Retinal pigment epithelial cell (primary cell): ENCODE data around the gene PHF2.

Experiments used
- DNase-seq: peaks from one replicate; pipeline ENCODE4 v3.0.0-alpha.2; 2010; ENCODE audit warnings: low read depth
- H3K4me3 ChIP-seq: 2 replicates; pipeline ENCODE4 v1.5.1; 2011; ENCODE audit warnings: mild to moderate bottlenecking, low read length, control low read depth, moderate library complexity
- TF ChIP-seq, protein P1 (sequence below): conservative IDR thresholded peaks from 2 replicates; pipeline ENCODE4 v1.5.1; 2011; ENCODE audit warnings: low read depth, low read length, control low read depth, inconsistent platforms

PHF2 gene

DNA sequence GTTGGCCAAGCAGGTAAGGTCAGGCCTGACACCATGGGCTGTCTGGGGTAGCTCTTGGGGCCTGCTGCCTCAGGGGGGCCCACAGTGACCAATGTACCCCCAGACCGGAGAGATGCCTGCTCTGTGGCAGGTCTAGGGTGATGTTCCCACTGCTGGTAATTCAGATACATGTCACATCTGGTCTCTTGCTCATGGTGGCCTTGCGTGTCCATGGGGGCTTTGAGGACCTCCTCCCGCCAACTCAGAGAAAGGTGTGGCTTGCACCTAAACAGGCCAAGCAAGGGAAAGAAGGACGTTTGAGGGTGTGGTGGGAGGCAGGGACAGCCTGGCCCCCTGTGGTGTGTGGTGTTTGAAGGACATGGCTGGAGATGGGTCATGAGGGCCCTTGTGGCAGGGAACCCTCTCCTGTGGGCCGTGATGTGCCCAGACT lies 75.2 kb downstream of the PHF2 start:
- DNase-seq, result no peak
- TF ChIP-seq, protein P1, sequence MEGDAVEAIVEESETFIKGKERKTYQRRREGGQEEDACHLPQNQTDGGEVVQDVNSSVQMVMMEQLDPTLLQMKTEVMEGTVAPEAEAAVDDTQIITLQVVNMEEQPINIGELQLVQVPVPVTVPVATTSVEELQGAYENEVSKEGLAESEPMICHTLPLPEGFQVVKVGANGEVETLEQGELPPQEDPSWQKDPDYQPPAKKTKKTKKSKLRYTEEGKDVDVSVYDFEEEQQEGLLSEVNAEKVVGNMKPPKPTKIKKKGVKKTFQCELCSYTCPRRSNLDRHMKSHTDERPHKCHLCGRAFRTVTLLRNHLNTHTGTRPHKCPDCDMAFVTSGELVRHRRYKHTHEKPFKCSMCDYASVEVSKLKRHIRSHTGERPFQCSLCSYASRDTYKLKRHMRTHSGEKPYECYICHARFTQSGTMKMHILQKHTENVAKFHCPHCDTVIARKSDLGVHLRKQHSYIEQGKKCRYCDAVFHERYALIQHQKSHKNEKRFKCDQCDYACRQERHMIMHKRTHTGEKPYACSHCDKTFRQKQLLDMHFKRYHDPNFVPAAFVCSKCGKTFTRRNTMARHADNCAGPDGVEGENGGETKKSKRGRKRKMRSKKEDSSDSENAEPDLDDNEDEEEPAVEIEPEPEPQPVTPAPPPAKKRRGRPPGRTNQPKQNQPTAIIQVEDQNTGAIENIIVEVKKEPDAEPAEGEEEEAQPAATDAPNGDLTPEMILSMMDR, result no peak
- H3K4me3 ChIP-seq, result no peak overlapping the region

DNA sequence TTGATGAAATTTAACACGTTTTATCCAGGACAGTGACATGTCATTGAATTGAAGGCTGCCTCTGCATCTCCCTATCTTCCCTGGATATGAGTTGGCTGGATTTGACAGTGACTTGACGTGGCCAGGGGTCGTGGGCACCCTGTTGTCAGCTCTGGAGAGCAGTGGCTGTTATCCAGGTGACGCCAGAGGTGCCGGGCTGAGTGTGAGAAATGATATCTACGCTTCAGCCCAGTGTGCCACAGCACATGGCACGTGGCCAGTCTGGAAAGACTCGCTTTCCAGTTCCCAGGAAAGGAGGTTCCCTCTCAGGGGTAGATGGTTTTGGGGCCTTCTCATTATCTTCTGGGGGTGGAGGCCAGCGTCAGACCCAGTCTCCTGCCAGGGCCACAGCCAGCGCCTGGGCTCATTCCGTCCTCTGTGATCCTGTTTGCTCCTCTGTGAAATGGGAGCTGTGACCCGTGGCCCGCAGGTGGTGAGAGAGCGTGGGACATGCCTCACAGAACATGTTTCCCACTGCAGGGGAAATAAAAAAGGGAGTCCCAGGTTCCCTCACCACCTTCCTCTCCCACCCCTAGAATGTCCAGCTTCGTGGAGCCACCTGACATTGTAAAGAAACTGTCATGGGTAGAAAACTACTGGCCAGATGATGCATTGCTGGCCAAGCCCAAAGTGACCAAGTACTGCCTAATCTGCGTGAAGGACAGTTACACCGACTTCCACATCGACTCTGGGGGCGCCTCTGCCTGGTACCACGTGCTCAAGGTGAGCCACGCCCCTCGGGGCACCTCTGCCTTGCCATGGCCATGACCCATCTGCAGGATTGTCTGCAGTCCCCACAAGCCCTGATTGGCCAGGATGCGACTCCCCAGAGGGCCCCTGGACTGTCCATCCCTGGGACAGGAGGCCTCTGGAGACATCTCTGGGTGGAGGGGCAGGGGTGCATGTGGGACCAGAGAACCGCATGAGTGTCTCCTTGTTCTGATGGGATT lies 76.5 kb downstream of the PHF2 start:
- no peak for DNase-seq
- TF ChIP-seq, protein P1, result no peak
- H3K4me3 ChIP-seq, result no peak overlapping the region

DNA sequence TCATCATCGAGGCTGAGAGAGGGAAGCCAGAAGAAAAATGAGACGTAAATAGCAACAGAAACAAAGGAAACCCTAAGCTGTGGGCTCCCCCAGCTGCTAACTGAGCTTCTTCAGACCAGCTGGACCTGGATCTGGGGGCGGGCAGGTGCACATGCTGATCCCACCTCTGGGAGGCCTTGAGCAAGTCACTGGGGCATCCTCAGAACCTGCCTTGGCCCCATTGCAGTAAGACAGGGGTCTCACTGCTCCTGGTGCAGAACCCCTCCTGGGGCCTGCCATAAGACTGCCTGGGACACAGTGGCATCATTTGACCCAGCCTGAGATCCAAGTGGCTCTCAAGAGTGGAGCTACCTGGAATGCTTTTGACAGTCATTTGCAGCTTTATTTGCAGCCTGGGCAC lies 77.4 kb downstream of the PHF2 start:
- no peak overlapping the region for H3K4me3 ChIP-seq
- TF ChIP-seq, protein P1, result no peak
- DNase-seq, result no peak

DNA sequence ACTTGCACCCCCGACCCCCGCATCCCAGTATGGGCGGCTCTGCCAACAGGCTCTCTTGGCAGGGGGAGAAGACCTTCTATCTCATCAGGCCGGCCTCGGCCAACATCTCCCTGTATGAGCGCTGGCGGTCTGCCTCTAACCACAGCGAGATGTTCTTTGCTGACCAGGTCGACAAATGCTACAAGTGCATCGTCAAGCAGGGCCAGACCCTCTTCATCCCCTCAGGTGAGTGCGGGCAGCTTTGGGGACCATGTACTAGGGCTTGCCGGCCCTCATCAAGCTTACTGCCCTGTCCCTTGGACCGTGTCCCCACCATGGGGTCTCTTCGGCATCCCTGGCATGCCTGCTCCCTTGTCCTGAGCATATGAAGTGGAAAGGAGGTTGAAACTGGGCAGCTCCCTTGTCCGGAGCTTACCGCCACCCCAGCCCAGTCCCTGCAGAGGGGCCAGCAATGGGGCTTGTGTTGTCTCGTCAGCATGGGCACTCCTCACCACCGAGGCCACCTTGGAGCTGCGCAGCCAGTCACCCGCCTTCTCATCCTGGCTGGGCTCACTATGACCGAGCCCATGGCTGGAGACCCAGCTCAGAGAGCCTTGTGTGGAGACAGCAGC lies 78.1 kb downstream of the PHF2 start:
- TF ChIP-seq, protein P1, result no peak
- no peak overlapping the region for H3K4me3 ChIP-seq
- no peak for DNase-seq

DNA sequence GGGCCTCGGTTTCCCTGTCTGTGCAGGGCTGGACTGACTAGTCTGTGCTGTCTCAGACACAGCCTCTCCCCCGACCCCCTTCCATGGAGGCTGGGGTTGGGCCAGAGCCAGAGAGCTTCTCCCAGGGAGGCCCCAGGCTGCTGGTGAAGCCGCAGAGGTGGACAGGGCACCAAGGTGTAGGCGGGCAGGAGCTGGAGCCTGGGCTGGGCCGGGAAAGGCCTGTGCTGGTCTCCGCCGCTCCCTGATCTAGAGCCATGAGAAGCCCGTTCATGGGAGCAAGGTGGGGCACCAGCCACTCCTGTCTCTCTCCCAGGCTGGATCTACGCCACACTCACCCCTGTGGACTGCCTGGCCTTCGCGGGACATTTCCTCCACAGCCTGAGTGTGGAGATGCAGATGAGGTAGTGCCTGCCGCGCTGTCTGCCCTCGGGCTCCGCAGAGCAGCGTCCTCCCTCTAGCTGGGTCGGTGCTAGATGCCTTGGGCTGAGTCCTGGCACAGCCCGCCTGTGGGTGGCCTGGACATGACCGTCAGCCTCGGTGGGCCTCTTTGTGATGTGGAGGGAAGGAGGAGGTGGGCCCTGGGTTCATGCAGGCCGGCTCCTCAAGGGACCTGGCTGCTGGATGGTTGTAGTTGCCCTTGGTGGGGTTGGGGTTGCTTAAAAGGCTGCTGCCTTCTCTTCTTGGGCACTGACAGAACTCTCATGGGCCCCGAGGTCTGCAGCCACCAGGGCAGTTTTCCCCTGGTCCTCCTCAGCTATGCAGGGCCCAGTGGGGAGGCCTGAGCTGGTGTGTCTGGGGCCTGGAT lies 79.4 kb downstream of the PHF2 start:
- no peak overlapping the region for H3K4me3 ChIP-seq
- TF ChIP-seq, protein P1, result no peak
- no peak for DNase-seq

DNA sequence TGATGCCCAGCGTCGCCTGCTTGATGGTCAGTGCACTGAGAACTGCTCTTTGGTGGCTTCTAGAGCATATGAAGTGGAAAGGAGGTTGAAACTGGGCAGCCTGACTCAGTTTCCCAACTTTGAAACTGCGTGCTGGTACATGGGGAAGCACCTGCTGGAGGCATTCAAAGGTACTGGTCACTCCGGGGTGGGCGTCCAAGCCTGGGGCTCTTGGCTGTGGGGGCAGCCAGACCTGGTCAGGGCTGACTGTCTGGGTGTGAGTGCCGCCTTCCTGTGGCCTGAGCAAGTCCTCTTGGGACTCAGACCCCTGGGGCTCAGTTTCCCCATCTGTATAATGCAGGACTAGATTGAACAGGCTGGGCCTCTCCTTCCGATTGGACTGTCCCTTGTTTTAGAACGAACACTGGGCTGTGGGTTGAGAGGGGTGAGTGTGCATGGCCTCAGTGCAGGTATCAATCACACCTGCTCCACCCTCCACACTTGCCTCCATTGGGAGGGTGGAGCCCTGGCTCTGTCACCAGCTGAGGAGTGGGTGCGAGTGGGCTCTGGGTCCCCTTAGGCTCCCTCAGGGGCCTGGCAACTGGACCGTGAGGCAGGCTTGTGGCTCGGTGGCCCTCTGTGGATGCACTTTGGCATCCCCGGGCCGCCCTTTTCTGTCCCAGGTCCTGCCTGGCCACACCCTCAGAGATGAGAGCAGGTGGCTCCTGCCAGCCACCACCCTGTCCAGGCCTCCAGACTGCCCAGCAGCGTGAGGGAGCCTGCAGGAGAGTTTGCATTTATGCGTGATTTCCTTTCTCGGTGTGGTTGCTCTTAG lies 80.2 kb downstream of the PHF2 start:
- no peak for DNase-seq
- TF ChIP-seq, protein P1, result no peak
- H3K4me3 ChIP-seq, result no peak overlapping the region
